ENCODE measurements around the gene HOMEZ. TPM values are rescaled to one million over a fixed set of nuclear protein-coding genes. Genes with fewer than 3 reads are reported as not detected.

The HOMEZ gene
- total RNA-seq, 2 donors from 2014 or later: 23.8 to 32.0 TPM

DNA sequence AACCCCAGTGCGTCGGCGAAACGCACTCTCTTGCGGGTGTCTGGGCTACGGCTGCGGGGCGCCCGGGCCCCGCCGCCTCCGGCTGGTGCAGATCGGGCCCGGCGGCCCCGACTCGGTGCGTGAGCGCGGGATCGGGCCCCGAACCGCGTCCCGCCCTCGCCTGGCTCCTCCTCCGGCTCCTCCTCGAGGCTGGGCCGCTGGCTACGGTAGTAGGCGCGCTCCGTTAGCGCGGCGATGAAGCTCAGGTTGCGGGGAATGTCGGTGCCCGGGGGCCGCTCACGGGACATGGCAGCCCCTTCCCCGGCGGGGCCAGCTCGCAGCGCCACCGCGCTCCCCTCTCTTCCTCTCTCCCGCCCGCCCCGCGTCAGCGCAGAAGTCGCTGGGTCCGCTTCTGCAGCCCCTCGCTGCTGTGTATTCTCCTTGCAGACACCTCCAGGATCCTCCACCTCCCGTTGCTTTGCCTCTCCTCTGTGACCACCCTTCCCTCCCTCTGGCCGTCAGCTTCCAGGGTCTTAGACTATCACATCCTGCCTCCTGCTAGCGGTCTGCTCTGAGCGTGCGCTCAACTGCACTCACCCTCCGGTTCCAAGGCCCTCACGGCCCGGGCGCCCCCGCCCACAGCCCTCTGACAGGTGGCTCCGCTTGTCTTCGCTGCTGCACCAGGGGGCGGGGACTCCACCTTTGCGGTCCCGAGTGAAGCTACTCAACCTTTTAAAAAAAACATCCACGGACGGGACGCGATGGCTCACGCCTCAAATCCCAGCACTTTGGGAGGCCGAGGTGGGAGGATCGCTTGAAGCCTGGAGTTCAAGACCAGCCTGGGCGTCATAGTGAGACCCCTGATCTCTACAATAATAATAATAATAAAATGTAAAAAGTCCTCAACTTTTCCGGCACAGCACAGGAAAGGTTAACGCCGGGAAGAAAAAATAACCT lies 16.6 kb upstream of the HOMEZ start, which contains the start of gene PPP1R3E:
PPP1R3E (minus strand) TSS at position 570 of the 936 bp plus-strand sequence; CDS start at position 287, 283 bp downstream.
- H3K9me3 Mint-ChIP-seq: no peaks in the 10 kb centered on the region
- H3K9me3 ChIP-seq (ENCODE audit: control insufficient read depth, low read length): no peaks in the 10 kb centered on the region
- H3K4me3 Mint-ChIP-seq: peak within 1 kb of the TSS; percentile 74
- TF ChIP-seq, protein P1, sequence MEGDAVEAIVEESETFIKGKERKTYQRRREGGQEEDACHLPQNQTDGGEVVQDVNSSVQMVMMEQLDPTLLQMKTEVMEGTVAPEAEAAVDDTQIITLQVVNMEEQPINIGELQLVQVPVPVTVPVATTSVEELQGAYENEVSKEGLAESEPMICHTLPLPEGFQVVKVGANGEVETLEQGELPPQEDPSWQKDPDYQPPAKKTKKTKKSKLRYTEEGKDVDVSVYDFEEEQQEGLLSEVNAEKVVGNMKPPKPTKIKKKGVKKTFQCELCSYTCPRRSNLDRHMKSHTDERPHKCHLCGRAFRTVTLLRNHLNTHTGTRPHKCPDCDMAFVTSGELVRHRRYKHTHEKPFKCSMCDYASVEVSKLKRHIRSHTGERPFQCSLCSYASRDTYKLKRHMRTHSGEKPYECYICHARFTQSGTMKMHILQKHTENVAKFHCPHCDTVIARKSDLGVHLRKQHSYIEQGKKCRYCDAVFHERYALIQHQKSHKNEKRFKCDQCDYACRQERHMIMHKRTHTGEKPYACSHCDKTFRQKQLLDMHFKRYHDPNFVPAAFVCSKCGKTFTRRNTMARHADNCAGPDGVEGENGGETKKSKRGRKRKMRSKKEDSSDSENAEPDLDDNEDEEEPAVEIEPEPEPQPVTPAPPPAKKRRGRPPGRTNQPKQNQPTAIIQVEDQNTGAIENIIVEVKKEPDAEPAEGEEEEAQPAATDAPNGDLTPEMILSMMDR (conservative IDR thresholded peaks at IDR 0.05): no peak
- peak within 1 kb of the TSS; percentile 81 for H3K4me3 ChIP-seq (ENCODE audit: low read length)
- H3K27me3 Mint-ChIP-seq (ENCODE audit: insufficient read depth): peaks cover 22% of the 10 kb centered on the region
- DNase-seq: peak; percentile 82
- H3K36me3 ChIP-seq (ENCODE audit: control insufficient read depth, insufficient read depth, low read length): peaks cover 6% of the 10 kb centered on the region
- peak within 1 kb of the TSS; percentile 89 for H3K27ac ChIP-seq (ENCODE audit: low read depth, low read length)
- H3K9ac ChIP-seq (ENCODE audit: extremely low read depth, low read length, poor library complexity, severe bottlenecking): peak within 1 kb of the TSS; percentile 46
- peaks cover 15% of the 10 kb centered on the region for H3K4me1 Mint-ChIP-seq
- peaks cover 3% of the 10 kb centered on the region for H3K36me3 Mint-ChIP-seq (ENCODE audit: low read depth)
- peaks cover 5% of the 10 kb centered on the region for H3K27me3 ChIP-seq (ENCODE audit: control insufficient read depth, insufficient read depth, low read length, poor library complexity, severe bottlenecking)
- peak within 1 kb of the TSS; percentile 94 for H3K27ac Mint-ChIP-seq
- H3K4me1 ChIP-seq (ENCODE audit: control insufficient read depth, insufficient read depth, low read length): peaks cover under 1% of the 10 kb centered on the region
- 4 to 10% methylated on average over 22 to 80 of the region's 81 CpGs for WGBS, 2 experiments (ENCODE audit: insufficient coverage in 1 of 2, insufficient read length in 1 of 2)

DNA sequence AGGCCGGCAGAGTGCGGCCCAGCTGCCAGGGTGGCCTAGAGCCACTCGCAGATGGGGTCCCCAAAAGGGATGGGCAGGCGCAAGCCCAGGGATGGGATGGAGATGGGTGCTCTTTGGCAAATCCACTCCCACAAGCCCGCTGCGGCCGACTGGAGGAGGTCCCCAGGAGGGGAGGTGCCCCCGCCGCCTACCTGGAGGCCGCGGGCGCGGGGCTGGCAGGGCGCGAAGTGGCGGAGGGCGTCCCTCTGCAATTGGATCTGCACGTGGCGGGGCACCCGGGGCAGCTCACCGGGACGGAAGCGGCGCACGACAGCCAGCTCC lies 16.0 kb upstream of the HOMEZ start:
- H3K27me3 ChIP-seq (ENCODE audit: control insufficient read depth, insufficient read depth, low read length, poor library complexity, severe bottlenecking): peaks cover 5% of the 10 kb centered on the region
- Mint-ChIP-seq H3K36me3 (ENCODE audit: low read depth) (peaks cover 3% of the 10 kb centered on the region), H3K4me1 (peaks cover 11% of the 10 kb centered on the region), H3K4me3 (peak overlapping the region; percentile 74), H3K27ac (peak overlapping the region; percentile 70), H3K27me3 (ENCODE audit: insufficient read depth) (peaks cover 29% of the 10 kb centered on the region), H3K9me3 (no peaks in the 10 kb centered on the region)
- no peaks in the 10 kb centered on the region for H3K4me1 ChIP-seq (ENCODE audit: control insufficient read depth, insufficient read depth, low read length)
- TF ChIP-seq, protein P1 (conservative IDR thresholded peaks at IDR 0.05): no peak
- peak overlapping the region; percentile 89 for H3K27ac ChIP-seq (ENCODE audit: low read depth, low read length)
- no peak for DNase-seq
- H3K4me3 ChIP-seq (ENCODE audit: low read length): peak overlapping the region; percentile 81
- H3K36me3 ChIP-seq (ENCODE audit: control insufficient read depth, insufficient read depth, low read length): peaks cover 6% of the 10 kb centered on the region
- no peaks in the 10 kb centered on the region for H3K9me3 ChIP-seq (ENCODE audit: control insufficient read depth, low read length)
- H3K9ac ChIP-seq (ENCODE audit: extremely low read depth, low read length, poor library complexity, severe bottlenecking): peak overlapping the region; percentile 46
- 0 to 1% methylated on average over 15 to 25 of the region's 25 CpGs for WGBS, 2 experiments (ENCODE audit: insufficient coverage in 1 of 2, insufficient read length in 1 of 2)

DNA sequence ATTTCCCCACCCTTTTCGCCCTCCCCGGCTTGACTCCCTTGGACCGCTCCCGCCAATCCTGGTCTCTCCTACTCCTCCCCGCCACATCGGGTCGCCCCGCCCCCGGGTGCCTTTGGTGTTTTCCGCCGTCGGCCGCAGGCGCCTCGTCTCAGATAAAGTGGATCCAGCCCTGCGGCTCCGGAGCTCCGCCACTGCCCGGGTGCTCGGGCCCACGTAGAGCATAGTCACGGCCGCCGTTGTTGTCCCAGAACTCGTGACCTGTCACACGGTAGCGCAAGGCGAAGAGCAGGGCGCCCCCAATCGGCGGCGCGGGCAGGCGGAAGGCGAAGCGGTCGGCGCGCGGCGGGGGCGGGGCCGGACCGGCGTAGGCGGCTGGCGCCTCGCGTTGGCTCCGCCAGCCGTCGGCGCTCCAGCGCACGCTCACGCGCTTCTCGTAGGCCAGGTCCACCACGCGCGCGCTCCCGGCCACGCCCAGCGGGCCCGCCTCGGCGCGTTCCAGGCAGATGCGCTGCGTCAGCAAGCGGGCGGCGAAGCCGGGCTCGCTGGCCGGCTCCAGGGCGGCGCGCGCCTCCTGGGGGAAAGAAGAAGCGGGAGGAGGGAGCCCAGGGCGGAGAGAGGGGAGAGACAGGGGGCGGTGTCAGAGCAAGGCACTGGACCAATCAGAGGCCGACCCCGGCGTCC lies 15.5 kb upstream of the HOMEZ start:
- Histone ChIP-seq H3K9me3 (ENCODE audit: control insufficient read depth, low read length) (no peaks in the 10 kb centered on the region), H3K27me3 (ENCODE audit: control insufficient read depth, insufficient read depth, low read length, poor library complexity, severe bottlenecking) (peaks cover 5% of the 10 kb centered on the region), H3K4me3 (ENCODE audit: low read length) (peak overlapping the region; percentile 81), H3K36me3 (ENCODE audit: control insufficient read depth, insufficient read depth, low read length) (peaks cover 6% of the 10 kb centered on the region), H3K4me1 (ENCODE audit: control insufficient read depth, insufficient read depth, low read length) (no peaks in the 10 kb centered on the region), H3K27ac (ENCODE audit: low read depth, low read length) (peak overlapping the region; percentile 94), H3K9ac (ENCODE audit: extremely low read depth, low read length, poor library complexity, severe bottlenecking) (peak overlapping the region; percentile 58)
- no peaks in the 10 kb centered on the region for H3K9me3 Mint-ChIP-seq
- TF ChIP-seq, protein P1 (conservative IDR thresholded peaks at IDR 0.05): peak; percentile 94
- H3K4me3 Mint-ChIP-seq: peak overlapping the region; percentile 74
- WGBS, 2 experiments (ENCODE audit: insufficient coverage in 1 of 2, insufficient read length in 1 of 2): 0% methylated on average over 9 to 87 of the region's 87 CpGs
- peak overlapping the region; percentile 96 for H3K27ac Mint-ChIP-seq
- H3K4me1 Mint-ChIP-seq: peaks cover 11% of the 10 kb centered on the region
- peak; percentile 99 for DNase-seq
- peaks cover 3% of the 10 kb centered on the region for H3K36me3 Mint-ChIP-seq (ENCODE audit: low read depth)
- H3K27me3 Mint-ChIP-seq (ENCODE audit: insufficient read depth): peaks cover 34% of the 10 kb centered on the region

All from endodermal cell (in vitro differentiated cells).